ENCODE data around the gene ATP6V1B1.

DNA sequence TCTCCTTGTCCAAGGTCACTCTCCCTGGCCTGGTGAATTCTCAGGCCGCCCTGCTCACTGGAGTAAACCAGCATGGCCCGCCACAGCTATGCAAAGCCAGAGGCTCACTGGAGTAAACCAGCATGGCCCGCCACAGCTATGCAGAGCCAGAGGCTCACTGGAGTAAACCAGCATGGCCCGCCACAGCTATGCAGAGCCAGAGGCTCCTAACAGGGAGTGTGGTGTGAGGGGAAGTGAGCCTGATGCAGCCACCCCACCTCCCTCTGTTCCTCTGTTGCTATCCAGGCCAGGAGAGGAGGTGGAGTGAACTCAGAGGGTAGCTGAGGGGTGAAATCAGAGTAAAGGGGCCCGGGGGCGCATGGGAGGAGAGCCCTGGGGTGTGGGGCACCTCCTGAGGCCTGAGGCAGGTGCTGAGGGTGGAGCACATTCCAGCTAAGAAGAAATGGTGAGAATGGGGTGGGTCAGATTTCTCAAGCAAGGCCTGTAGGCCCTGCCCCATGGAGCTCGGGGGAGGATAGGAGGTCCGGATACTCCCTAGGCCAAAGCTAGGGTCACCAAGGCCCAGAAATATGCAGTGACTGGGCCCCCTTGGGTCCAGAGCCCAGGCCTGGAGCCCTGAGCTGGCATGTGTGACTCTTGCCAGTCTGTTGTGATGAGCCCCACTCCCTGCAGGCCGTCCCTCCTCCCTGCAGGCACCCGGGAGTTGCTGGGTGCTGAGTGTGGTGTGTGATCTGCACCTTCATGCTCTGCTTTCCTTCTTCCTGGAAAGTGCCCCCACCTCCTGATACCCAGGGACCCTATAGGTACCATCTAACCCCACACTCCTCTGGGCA is 1.5 kb downstream of the ATP6V1B1 start:
- TF ChIP-seq POLR2A (IDR thresholded peaks at IDR 0.05) (no peak), CTCF (IDR thresholded peaks at IDR 0.05) (no peak)

Data from esophagus squamous epithelium (tissue), 4 donors.